Measurements from ENCODE around the gene RNF115. TPM values are rescaled to one million over a fixed set of nuclear protein-coding genes. Genes with fewer than 3 reads are reported as not detected.

The RNF115 gene
- total RNA-seq, 1 experiment from 2014 or later = 9.5 TPM

DNA sequence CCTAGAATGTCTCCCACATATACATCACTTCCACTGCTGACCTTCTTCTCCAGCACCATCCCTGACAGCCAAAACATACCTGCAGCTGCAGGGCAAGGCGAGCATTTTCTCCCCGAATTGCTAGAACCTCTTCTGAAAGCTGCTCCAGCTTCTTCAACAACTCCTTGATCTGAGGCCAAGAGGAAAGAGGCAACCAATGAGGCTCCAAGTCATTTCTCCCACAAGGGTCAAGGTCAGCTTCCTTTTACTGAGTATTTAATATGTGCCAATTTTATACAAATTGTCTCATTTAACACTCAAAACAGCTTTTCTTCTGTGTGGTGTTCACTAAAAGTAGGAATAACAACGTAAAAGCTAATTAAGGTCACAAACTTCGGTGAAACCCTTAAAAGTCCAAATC, 44.3 kb upstream of the RNF115 start:
- DNase-seq (ENCODE audit: low read depth, low spot score) = no peak
- RAD21 ChIA-PET (ENCODE audit: low non-redundant PET in 1 of 2, low total read pairs in 2 of 2, uncharacterized antibody in 2 of 2, unreplicated experiment in 2 of 2) = no interaction called here
- CTCF ChIA-PET = no interaction called here
- ATAC-seq = no peak
- no TSS peak for BruUV-seq (replicated peaks)
- H3K27ac ChIP-seq (ENCODE audit: low read depth, low read length) = no peak overlapping the region
- intact Hi-C loops (cut with micrococcal nuclease) = no loop called here
- H3K9ac ChIP-seq (ENCODE audit: low read length) = no peak overlapping the region
- H3K4me3 ChIP-seq (replicated peaks in 1 of 2; ENCODE audit: low read depth in 1 of 2, low read length in 2 of 2) = no peak overlapping the region
- no peaks in the 10 kb centered on the region for H3K9me2 ChIP-seq (ENCODE audit: insufficient read depth)
- H3K4me1 ChIP-seq (ENCODE audit: control insufficient read depth in 1 of 2, insufficient read depth in 2 of 2, low read length in 2 of 2) = no peaks in the 10 kb centered on the region
- H3K4me2 ChIP-seq (ENCODE audit: low read length) = no peak overlapping the region
- H3K27me3 ChIP-seq (ENCODE audit: insufficient read depth, low read length) = no peaks in the 10 kb centered on the region
- TF ChIP-seq, protein P1, sequence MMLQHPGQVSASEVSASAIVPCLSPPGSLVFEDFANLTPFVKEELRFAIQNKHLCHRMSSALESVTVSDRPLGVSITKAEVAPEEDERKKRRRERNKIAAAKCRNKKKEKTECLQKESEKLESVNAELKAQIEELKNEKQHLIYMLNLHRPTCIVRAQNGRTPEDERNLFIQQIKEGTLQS (IDR thresholded peaks at IDR 0.05) = no peak
- no peak for TF ChIP-seq RAD21 (IDR thresholded peaks at IDR 0.05; ENCODE audit: low read depth)
- no peak for TF ChIP-seq SRF (IDR thresholded peaks at IDR 0.05; ENCODE audit: low read depth)
- TF ChIP-seq POLR2AphosphoS5 (IDR thresholded peaks at IDR 0.05; ENCODE audit: low read depth, low read length) = no peak
- no peak for TF ChIP-seq CTCF (IDR thresholded peaks at IDR 0.05 in 2 of 3, conservative IDR thresholded peaks at IDR 0.05 in 1 of 3; ENCODE audit: borderline replicate concordance in 1 of 3, insufficient read depth in 1 of 3, low read depth in 2 of 3, low read length in 2 of 3)
- TF ChIP-seq MAX (IDR thresholded peaks at IDR 0.05) = no peak
- TF ChIP-seq POLR2A (IDR thresholded peaks at IDR 0.05; ENCODE audit: borderline replicate concordance, extremely low read depth, insufficient read depth, insufficient read length) = no peak
- TF ChIP-seq JUND (IDR thresholded peaks at IDR 0.05) = no peak
- TF ChIP-seq, protein P2, sequence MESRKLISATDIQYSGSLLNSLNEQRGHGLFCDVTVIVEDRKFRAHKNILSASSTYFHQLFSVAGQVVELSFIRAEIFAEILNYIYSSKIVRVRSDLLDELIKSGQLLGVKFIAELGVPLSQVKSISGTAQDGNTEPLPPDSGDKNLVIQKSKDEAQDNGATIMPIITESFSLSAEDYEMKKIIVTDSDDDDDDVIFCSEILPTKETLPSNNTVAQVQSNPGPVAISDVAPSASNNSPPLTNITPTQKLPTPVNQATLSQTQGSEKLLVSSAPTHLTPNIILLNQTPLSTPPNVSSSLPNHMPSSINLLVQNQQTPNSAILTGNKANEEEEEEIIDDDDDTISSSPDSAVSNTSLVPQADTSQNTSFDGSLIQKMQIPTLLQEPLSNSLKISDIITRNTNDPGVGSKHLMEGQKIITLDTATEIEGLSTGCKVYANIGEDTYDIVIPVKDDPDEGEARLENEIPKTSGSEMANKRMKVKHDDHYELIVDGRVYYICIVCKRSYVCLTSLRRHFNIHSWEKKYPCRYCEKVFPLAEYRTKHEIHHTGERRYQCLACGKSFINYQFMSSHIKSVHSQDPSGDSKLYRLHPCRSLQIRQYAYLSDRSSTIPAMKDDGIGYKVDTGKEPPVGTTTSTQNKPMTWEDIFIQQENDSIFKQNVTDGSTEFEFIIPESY (IDR thresholded peaks at IDR 0.05; ENCODE audit: extremely low read depth, insufficient replicate concordance, low read length) = no peak
- TF ChIP-seq TCF7L2 (IDR thresholded peaks at IDR 0.05; ENCODE audit: borderline replicate concordance, extremely low read depth, insufficient read depth, insufficient read length) = no peak
- TF ChIP-seq CBX3 (IDR thresholded peaks at IDR 0.05; ENCODE audit: low read depth) = no peak
- TF ChIP-seq YY1 (IDR thresholded peaks at IDR 0.05; ENCODE audit: extremely low read depth, insufficient replicate concordance, low read depth, low read length) = no peak
- no peak for TF ChIP-seq ELF1 (IDR thresholded peaks at IDR 0.05; ENCODE audit: borderline replicate concordance, low read depth)
- no peak for TF ChIP-seq ZFX (IDR thresholded peaks at IDR 0.05)
- TF ChIP-seq EZH2 (IDR thresholded peaks at IDR 0.05) = no peak
- TF ChIP-seq FOSL1 (IDR thresholded peaks at IDR 0.05; ENCODE audit: low read depth) = no peak
- no peak for TF ChIP-seq SIN3A (IDR thresholded peaks at IDR 0.05; ENCODE audit: low read depth)
- TF ChIP-seq REST (IDR thresholded peaks at IDR 0.05; ENCODE audit: low read depth) = no peak
- no peak for TF ChIP-seq EGR1 (IDR thresholded peaks at IDR 0.05; ENCODE audit: low read depth)
- no peaks in the 10 kb centered on the region for H3K9me3 ChIP-seq (ENCODE audit: control insufficient read depth in 1 of 2, insufficient read depth in 1 of 2, low read depth in 1 of 2, low read length in 2 of 2)
- no peaks in the 10 kb centered on the region for H3K79me2 ChIP-seq (ENCODE audit: insufficient read depth, low read length)
- H3K36me3 ChIP-seq (ENCODE audit: control insufficient read depth in 1 of 2, insufficient read depth in 2 of 2, low read length in 2 of 2) = no peaks in the 10 kb centered on the region
- no peaks in the 10 kb centered on the region for H4K20me1 ChIP-seq (ENCODE audit: insufficient read depth)
- no peak overlapping the region for H2AFZ ChIP-seq (ENCODE audit: low read depth, low read length, poor library complexity, severe bottlenecking)
- POLR2A ChIA-PET = interaction anchor here (1.1 kb wide), 1 partner anchor 183 kb away, joined by 3 read pairs; no protein-coding TSS in a partner anchor

Measured in HCT116 (cell line).